Liver (tissue), 2 donors: ENCODE data around the gene FAM72C.
"Not testable (repeated sequence)": the region's sequence is repeated elsewhere in the genome, so short reads cannot be mapped to it uniquely, and the experiment has no call there.

Source experiments
- CTCF ChIP-seq: fragments of 150-350 bp; IDR thresholded peaks from 2 replicates; pipeline ENCODE4 v1.5.1; 2017; ENCODE audit warnings: improper control_type of control experiment, low read depth, low read length; ENCODE audit not compliant: missing input control
- MAX ChIP-seq: IDR thresholded peaks from 2 replicates; pipeline ENCODE4 v1.6.1; 2016; ENCODE audit warnings: antibody characterized with exemption
- YY1 ChIP-seq: IDR thresholded peaks from 2 replicates; pipeline ENCODE4 v1.6.1; 2016; ENCODE audit warnings: antibody characterized with exemption, mild to moderate bottlenecking
- donor health status: healthy.

- TF ChIP-seq YY1, MAX, CTCF: not testable (repeated sequence)
Observed at GRCh38 chr1:143944576-143945240, 27.1 kb downstream of the FAM72C start.
